GM21528 (cell line): ENCODE results near the gene ABCC1.

Experiments used
- ATAC-seq: cut with Tn5 transposase; IDR thresholded peaks from one replicate; pipeline ENCODE4 v1.9.1; 2021; ENCODE audit warnings: mild to moderate bottlenecking, moderate library complexity; ENCODE audit not compliant: unreplicated experiment, low FRiP score

The ABCC1 gene

DNA sequence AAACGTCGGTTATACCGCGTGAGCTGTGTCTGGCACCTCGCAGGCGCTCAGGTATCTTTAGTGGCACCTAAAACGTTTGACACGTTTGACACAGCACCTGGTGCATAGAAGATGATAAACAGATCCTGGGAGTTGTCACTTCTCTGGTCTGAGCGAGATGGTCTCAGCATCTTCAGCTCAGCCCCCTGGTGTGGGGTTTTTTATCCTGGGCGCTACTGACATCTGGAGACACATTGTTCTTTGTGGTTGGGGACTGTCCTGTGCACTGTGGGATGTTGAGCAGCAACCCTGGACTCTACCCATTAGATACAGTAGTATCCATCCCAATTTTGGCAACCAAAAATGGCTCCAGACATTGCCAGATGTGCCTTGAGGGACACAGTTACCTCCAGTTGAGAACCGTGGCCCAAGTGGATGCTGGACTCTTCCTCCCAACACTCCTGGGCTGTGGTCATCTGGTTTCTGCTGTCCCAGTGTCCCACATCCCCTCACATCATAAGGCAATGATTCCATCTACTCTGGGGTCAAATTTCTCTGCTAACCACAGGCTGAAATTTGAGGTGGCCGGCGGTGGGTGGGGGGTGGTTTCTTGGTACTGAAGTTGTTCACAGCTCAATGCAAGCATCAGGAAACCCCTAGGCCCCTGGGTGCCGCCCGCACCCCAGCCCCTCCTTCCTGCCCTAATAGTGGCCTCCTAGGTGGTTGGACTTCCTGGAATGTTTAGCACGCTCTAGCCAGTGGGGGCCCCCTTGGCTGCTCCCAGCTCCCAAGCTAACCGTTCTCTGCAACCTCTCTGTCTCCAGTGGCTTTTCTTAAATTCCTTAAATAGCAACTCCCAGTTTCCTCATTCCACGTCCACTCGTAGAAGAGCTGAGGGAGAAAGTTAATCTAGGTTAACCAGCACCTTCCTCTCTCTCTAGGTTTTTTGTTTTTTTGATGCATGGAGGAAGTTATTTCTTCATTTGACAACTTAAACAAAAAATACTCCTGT is 124.8 kb downstream of the ABCC1 start:
- no peak for ATAC-seq

GRCh38 chr16:16075488-16076422 is 126.3 kb downstream of the ABCC1 start:
- ATAC-seq, result no peak

DNA sequence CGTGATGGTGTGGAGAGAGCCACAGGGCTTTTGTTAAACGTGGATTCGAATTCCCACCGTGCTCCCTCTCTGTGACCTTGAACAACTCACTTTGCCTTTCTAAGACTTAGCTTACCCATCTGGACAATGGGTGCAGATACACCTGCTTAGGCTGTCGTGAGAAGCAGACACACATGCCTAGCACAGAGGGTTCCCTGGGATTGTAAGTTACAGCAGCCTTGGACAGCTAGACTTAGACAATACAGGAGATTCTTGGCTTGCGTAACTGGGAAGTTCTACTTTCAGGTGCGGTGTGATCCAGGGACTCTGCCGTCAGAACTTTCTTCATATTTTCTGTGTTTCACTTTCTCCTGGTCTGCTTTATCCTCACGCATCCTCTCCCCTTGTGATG is 127.0 kb downstream of the ABCC1 start:
- ATAC-seq, result no peak

GRCh38 chr16:16080465-16081065 is 131.1 kb downstream of the ABCC1 start:
- no peak for ATAC-seq

GRCh38 chr16:16081141-16081540 is 131.7 kb downstream of the ABCC1 start:
- no peak for ATAC-seq

DNA sequence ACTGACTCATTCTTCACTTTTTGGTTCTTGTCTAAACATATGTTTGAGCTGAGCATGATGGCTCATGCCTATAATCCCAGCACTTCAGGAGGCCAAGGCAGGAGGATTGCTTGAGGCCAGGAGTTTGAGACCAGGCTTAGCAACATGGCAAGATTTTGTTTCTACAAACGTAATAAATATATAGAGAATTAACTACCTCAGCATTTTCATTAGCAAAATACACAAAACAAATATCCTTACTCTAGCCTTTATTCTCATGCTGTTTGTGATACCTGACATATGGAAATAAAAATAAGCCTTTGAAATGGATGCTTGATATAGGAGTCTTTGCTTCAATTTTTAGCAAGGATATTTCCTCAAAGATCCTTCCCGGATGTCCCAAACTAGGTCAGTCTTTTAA is 132.8 kb downstream of the ABCC1 start:
- no peak for ATAC-seq

GRCh38 chr16:16083421-16084156 is 134.2 kb downstream of the ABCC1 start:
- ATAC-seq, result no peak

DNA sequence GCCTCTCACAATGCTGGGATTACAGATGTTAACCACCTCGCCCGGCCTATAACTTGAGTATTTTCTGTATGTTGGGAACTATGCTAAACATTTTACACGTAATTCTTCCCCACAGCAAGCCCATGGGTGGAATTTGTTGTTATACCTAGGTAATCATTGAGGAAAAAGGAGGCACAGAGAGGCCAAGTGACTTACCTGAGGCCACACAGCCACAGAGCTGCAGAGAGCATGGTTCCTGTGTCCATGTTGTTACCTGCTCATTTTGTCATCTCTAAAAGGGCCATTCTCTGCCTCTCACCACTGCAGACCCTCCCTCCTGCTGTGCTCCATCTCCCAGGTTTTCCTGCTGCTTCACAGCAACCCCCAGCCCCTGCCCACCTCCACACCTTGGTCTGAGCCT is 135.5 kb downstream of the ABCC1 start:
- no peak for ATAC-seq

DNA sequence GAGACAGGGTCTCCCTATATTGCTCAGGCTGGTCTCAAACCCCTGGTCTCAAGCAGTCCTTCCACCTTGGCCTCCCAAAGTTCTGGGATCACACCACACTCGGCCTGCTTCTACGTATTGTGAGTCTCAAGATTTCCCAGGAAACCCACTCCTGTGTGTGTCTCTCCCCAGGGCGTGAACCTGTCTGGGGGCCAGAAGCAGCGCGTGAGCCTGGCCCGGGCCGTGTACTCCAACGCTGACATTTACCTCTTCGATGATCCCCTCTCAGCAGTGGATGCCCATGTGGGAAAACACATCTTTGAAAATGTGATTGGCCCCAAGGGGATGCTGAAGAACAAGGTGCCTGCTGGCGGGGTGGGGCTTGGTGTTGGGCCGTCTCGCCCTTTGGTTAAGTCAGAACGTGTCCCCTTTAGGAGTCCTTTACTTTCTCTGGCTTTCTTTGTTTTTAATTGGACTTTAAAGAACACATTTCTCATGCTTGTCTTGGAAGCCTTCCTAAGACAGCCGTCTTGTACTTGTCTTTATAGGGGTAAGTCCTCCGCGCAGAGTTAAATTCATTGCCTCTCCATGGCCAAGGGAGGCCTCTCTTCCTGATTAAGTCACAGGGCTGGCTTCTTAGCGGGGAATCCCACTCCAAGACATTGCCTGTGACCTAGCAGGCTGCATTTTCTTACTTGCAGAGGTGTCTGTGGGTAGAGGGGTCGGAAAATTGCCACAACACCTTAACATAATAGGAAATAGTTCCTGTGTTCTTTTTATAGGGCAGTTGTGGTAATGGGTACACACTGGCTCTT is 137.4 kb downstream of the ABCC1 start:
- no peak for ATAC-seq

DNA sequence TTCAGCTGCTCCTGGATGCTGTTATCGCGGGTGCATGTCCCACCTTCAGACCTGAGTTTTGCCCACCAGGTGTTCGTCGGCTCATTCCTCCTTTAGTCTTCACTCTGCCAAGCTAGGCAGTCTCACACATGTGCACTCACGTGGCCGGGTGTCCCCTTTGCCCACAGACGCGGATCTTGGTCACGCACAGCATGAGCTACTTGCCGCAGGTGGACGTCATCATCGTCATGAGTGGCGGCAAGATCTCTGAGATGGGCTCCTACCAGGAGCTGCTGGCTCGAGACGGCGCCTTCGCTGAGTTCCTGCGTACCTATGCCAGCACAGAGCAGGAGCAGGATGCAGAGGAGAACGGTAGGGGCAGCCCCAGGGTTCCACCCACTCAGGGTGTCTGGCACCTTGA is 140.8 kb downstream of the ABCC1 start:
- ATAC-seq, result no peak

DNA sequence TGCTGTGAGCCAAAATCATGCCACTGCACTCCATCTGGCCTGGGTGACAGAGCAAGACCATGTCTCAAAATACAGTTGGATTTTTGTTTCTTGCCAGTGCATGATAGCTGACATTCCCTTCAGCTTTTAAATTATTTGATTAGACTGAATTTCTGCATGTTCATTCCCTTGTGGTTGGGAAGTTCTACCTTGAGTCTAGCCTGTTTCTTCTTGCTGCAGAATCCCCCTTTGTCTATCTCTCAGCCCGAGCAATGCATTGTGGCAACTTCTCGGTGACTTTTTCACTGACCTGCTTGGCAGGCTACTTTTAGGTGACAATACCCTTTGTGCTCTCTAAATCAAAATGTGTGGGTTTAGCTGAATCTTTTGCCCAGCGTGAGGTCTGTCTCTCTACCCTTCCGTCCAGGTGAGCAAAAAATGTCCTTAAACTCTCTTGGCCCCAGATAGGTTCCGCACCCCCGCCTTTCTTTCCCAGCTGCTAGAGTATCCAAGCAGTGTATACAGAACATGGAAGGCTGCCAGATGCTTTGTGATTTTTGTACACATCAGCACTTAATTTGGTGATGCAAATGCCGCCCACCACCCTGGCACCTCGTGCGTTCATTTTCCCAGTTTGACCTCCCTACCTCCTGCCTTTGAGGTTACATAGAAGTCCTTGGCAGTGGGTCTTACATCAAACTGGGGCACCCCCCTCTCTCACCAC is 143.7 kb downstream of the ABCC1 start:
- no peak for ATAC-seq

DNA sequence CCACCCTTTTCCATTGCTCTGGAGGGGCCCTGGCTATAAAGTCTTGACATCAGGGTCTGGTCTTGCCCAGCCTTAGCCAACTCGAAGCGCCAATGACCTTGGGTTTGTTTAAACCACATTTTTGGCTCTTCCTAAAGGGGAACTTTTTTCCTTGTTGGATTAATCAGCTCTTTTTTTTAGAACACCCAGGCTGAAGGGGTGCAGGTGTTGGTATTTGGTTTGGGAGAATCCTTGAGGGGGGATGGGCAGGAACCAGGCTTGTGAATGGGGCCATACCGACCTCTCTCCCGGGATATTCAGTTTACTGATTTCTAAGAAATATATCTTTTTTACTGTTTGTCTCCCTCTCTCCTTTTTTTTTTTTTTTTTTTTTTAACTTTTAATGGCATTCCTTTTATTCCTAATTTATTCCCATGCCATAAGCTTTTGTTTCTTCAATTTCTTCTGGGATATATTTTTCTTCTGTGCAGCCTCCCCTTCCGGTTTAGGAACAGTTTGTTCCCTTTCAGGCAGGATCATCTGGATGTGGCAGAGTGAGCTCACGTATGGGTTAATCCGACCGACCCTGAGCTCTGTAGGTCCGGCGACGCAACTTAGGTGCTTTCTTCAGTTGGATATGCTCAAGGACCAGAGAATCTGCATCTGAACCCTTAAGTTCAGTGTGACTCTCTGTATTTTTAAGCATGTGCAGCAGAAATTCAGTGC is 144.4 kb downstream of the ABCC1 start:
- no peak for ATAC-seq

- ATAC-seq, result no peak
These were observed 146.2 kb downstream of the ABCC1 start for GRCh38 chr16:16095646-16096045.

- ATAC-seq, result no peak
These were observed 146.9 kb downstream of the ABCC1 start for GRCh38 chr16:16096121-16096857.

- no peak for ATAC-seq
These were observed 147.4 kb downstream of the ABCC1 start for GRCh38 chr16:16096858-16097213.

- no peak for ATAC-seq
These were observed 149.9 kb downstream of the ABCC1 start for GRCh38 chr16:16099320-16099719.

DNA sequence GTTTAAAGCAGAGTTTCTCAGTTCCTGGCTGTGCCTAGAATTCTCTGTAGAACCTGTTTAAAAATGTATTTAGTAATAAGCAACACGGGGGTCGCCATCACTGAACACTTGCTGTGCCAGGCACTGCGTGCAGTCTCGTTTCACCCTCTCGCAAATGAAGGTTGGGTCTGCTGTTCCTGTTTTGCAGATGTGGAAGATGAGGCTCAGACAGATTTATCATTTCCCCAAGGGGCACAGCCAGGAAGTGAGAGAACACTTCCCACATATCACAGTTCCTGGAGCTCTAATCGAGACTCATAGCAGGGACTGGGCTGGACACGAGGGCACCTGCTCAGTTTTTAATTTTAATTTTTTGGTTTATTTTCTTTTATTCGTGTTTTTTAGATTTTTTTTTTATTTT is 151.2 kb downstream of the ABCC1 start:
- ATAC-seq, result no peak

- no peak for ATAC-seq
These were observed 152.2 kb downstream of the ABCC1 start for GRCh38 chr16:16101585-16101984.
